Epithelial cell of proximal tubule (primary cell): Measurements from ENCODE around the gene CAMKMT. TPM values are rescaled to one million over a fixed set of nuclear protein-coding genes. Genes with fewer than 3 reads are reported as not detected.

ENCODE experiments used
- DNase-seq: peaks from one replicate; pipeline ENCODE4 v3.0.0-alpha.2; 2011; ENCODE audit warnings: low read depth
- H3K4me3 ChIP-seq: 2 replicates; pipeline ENCODE4 v1.5.1; 2011; ENCODE audit warnings: low read depth, mild to moderate bottlenecking, low read length
- CTCF ChIP-seq: conservative IDR thresholded peaks from 2 replicates; pipeline ENCODE4 v1.5.1; 2012; ENCODE audit warnings: low read depth, mild to moderate bottlenecking, low read length
- total RNA-seq: library from RNA; depleted of rRNA; stranded (reverse); fragments of >200 nt; gene quantifications from 2 replicates; pipeline ENCODE4 v1.2.3, GENCODE V29; 2015

The CAMKMT gene
- total RNA-seq, 1 donor from 2014 or later, result 2.4 TPM

DNA sequence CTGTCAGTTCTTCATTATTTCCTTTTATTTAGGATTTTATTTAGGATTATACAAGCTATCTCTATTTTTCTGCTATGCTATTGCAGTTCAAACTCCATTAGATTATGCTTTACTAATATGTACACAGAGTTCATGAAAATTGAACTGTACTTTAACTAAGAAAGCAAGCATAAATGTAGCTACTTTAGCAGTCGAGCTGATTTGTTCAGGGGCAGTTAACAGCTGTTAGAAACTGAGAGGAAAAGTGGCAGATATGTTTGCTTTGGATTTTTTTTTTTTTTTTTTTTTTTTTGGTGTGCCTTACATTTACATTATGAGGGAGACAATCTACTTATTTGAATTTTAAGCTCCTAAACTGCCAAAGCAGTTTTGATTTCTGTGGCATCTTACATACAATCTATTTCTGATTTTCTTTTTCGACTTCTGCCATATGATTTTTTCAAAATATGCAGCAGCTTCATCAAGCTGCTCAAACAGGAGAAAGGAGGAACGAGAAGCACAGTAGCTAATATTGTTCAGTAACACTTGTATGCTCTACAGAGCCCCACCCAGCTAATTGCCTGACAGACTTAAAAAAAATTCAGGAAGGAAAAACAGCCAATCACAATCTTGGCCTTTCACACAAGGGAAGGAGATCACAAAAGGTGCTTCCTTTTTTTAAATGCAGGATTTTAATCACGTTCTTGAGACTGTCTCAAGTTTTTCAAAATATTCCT is 346.4 kb downstream of the CAMKMT start:
- DNase-seq, result no peak
- H3K4me3 ChIP-seq, result no peak overlapping the region
- TF ChIP-seq CTCF, result no peak

DNA sequence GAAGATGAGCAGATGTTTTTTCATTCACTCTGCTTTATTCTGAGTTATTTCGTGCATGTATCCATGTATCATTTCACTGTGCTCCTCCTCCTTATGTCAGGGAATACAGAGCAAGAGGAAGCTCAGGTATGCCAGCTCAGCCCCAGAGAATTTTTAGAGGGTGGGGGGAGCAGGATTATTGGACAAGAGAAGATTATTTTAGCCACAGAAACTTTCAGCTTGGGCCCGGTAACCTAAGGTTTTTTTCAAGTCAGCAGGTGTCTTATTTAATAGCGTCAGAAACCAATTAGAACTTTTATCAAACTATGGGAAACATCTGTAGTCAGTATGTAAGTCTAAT is 346.9 kb downstream of the CAMKMT start:
- no peak for DNase-seq
- no peak overlapping the region for H3K4me3 ChIP-seq
- no peak for TF ChIP-seq CTCF

- DNase-seq, result no peak
- TF ChIP-seq CTCF, result no peak
- H3K4me3 ChIP-seq, result no peak overlapping the region
Observed at GRCh38 chr2:44713170-44713569, 351.4 kb downstream of the CAMKMT start.

DNA sequence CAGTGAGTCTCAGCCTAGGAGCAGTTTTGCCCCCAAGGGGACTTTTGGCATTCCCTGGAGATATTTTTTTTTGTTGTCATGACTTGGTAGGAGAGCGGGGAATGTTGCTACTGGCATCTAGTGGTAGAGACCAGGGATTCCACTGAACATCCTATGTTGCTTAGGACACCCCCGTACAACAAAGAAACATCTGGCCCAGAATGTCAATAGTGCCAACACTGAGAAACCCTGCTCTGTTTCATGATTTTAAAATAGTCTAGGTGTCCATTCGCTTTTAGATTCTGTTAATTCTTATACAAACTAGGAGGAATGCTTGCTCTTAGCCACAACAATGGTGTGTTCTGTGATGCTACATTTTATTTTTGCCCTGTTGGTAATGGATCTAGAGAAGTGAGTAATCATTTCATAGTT is 353.9 kb downstream of the CAMKMT start:
- peak; percentile 79 for TF ChIP-seq CTCF
- peak; percentile 20 for DNase-seq
- H3K4me3 ChIP-seq, result no peak overlapping the region

DNA sequence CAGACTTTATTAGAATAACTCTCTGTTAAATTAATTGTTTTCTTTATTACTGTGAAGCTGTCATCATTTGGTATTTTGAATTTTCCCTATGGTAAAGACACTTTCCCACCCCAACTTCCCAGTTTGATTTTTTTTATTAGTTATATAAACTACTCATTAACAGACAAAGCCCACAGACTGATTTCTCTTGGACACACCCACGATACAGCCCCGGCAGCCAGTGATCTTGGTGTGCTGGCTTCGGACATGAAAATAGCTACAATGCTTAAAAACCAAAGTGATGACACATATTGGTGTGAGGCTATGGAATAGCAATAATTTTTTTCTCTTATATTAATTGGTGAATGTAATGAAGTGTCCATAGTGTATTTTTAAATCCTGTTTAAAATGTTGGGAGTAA is 354.4 kb downstream of the CAMKMT start:
- no peak for DNase-seq
- H3K4me3 ChIP-seq, result no peak overlapping the region
- no peak for TF ChIP-seq CTCF

DNA sequence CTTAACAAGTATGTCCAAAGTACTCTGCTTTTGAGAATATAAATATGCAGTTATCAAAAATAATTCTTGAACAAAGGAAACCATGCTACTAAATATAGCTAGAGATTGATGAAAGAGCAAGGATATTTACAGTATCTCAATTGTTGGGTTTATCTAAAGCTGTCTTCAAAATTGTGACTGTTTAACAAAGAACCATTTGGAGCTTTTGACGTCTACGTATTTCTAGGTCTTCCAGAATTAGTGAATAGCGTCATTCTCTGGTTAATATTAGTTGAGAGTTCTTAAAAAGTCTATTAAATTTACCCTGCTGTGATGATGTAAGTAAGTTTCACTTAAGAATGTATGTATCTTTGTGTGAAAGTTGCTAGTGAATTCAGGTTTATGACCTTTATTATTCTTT is 356.7 kb downstream of the CAMKMT start:
- TF ChIP-seq CTCF, result no peak
- no peak for DNase-seq
- no peak overlapping the region for H3K4me3 ChIP-seq

GRCh38 chr2:44719562-44719961 is 357.8 kb downstream of the CAMKMT start:
- TF ChIP-seq CTCF, result no peak
- DNase-seq, result no peak
- H3K4me3 ChIP-seq, result no peak overlapping the region
